ENCODE data around the gene CACNA1C. TPM values are rescaled to one million over a fixed set of nuclear protein-coding genes. Genes with fewer than 3 reads are reported as not detected.

CACNA1C gene
- total and polyA plus RNA-seq, 2 donors from 2014 or later, result 1.6 to 17.4 TPM

GRCh38 chr12:2566161-2566560, 513.4 kb downstream of the CACNA1C start:
- intact Hi-C loops (cut with DNase I), result no loop called here
- TF ChIP-seq, protein P1, sequence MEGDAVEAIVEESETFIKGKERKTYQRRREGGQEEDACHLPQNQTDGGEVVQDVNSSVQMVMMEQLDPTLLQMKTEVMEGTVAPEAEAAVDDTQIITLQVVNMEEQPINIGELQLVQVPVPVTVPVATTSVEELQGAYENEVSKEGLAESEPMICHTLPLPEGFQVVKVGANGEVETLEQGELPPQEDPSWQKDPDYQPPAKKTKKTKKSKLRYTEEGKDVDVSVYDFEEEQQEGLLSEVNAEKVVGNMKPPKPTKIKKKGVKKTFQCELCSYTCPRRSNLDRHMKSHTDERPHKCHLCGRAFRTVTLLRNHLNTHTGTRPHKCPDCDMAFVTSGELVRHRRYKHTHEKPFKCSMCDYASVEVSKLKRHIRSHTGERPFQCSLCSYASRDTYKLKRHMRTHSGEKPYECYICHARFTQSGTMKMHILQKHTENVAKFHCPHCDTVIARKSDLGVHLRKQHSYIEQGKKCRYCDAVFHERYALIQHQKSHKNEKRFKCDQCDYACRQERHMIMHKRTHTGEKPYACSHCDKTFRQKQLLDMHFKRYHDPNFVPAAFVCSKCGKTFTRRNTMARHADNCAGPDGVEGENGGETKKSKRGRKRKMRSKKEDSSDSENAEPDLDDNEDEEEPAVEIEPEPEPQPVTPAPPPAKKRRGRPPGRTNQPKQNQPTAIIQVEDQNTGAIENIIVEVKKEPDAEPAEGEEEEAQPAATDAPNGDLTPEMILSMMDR (IDR thresholded peaks at IDR 0.05; ENCODE audit: borderline replicate concordance, extremely low read depth, insufficient read depth), result no peak
- peaks cover 0 to 2% (median under 1%) of the 10 kb centered on the region in 3 donors for H3K4me1 ChIP-seq (ENCODE audit: control insufficient read depth in 2 of 3, insufficient read depth in 2 of 3, low read depth in 1 of 3, low read length in 3 of 3)
- H3K4me3 ChIP-seq (ENCODE audit: low read length in 3 of 3), result no peak overlapping the region
- no peak overlapping the region for H3K27ac ChIP-seq (ENCODE audit: low read depth in 2 of 2, low read length in 2 of 2)
- no peaks in the 10 kb centered on the region for H3K27me3 ChIP-seq (ENCODE audit: control insufficient read depth, insufficient read depth, low read length)
- H3K9me3 ChIP-seq (ENCODE audit: control insufficient read depth in 2 of 3, insufficient read depth in 1 of 3, low read length in 3 of 3), result no peaks in the 10 kb centered on the region
- no peak for DNase-seq
- no peaks in the 10 kb centered on the region for H3K36me3 ChIP-seq (ENCODE audit: control insufficient read depth in 2 of 3, insufficient read depth in 3 of 3, low read length in 3 of 3)
- FAIRE-seq, result no peak
- H3K9ac ChIP-seq (ENCODE audit: low read length in 3 of 3), result no peak overlapping the region

DNA sequence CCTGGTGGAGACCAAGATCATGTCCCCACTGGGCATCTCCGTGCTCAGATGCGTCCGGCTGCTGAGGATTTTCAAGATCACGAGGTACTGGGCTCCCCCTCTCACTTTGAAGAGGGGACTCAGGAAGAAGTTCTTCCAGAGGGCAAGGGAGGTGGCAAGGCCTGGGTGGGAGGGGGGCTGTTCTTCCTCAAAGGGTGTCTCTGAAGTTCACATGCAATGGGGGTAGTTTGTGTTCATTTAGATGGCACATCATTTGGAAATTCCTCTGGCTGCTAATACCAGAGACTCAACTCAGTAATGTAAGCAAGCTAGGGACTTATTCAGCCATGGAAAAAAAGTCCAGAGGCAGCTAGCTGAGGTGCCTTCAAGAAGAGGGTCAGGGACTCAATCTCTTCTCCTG, 514.9 kb downstream of the CACNA1C start:
- H3K27me3 ChIP-seq (ENCODE audit: control insufficient read depth, insufficient read depth, low read length), result no peaks in the 10 kb centered on the region
- intact Hi-C loops (cut with DNase I), result no loop called here
- H3K27ac ChIP-seq (ENCODE audit: low read depth in 2 of 2, low read length in 2 of 2), result no peak overlapping the region
- H3K4me1 ChIP-seq (ENCODE audit: control insufficient read depth in 2 of 3, insufficient read depth in 2 of 3, low read depth in 1 of 3, low read length in 3 of 3), result no peaks in the 10 kb centered on the region
- TF ChIP-seq, protein P1 (IDR thresholded peaks at IDR 0.05; ENCODE audit: borderline replicate concordance, extremely low read depth, insufficient read depth), result no peak
- no peak overlapping the region for H3K4me3 ChIP-seq (ENCODE audit: low read length in 3 of 3)
- no peaks in the 10 kb centered on the region for H3K9me3 ChIP-seq (ENCODE audit: control insufficient read depth in 2 of 3, insufficient read depth in 1 of 3, low read length in 3 of 3)
- no peak overlapping the region for H3K9ac ChIP-seq (ENCODE audit: low read length in 3 of 3)
- no peaks in the 10 kb centered on the region for H3K36me3 ChIP-seq (ENCODE audit: control insufficient read depth in 2 of 3, insufficient read depth in 3 of 3, low read length in 3 of 3)
- DNase-seq, result no peak
- no peak for FAIRE-seq

- FAIRE-seq, result no peak
- no peaks in the 10 kb centered on the region for H3K36me3 ChIP-seq (ENCODE audit: control insufficient read depth in 2 of 3, insufficient read depth in 3 of 3, low read length in 3 of 3)
- H3K9me3 ChIP-seq (ENCODE audit: control insufficient read depth in 2 of 3, insufficient read depth in 1 of 3, low read length in 3 of 3), result no peaks in the 10 kb centered on the region
- no peaks in the 10 kb centered on the region for H3K4me1 ChIP-seq (ENCODE audit: control insufficient read depth in 2 of 3, insufficient read depth in 2 of 3, low read depth in 1 of 3, low read length in 3 of 3)
- intact Hi-C loops (cut with DNase I), result no loop called here
- H3K4me3 ChIP-seq (ENCODE audit: low read length in 3 of 3), result no peak overlapping the region
- DNase-seq, result no peak
- H3K9ac ChIP-seq (ENCODE audit: low read length in 3 of 3), result no peak overlapping the region
- H3K27me3 ChIP-seq (ENCODE audit: control insufficient read depth, insufficient read depth, low read length), result no peaks in the 10 kb centered on the region
- TF ChIP-seq, protein P1 (IDR thresholded peaks at IDR 0.05; ENCODE audit: borderline replicate concordance, extremely low read depth, insufficient read depth), result no peak
- no peak overlapping the region for H3K27ac ChIP-seq (ENCODE audit: low read depth in 2 of 2, low read length in 2 of 2)
Observed at GRCh38 chr12:2570562-2570961, 517.8 kb downstream of the CACNA1C start.

- no peak for FAIRE-seq
- peak in 3 of 5 donors; percentile 46 to 61 (median 56) for DNase-seq
Observed at GRCh38 chr12:2574355-2574935, 521.7 kb downstream of the CACNA1C start.

More at GRCh38 chr12:2574355-2574935, 521.7 kb downstream of the CACNA1C start:
- H3K9ac ChIP-seq (ENCODE audit: low read length in 3 of 3), result no peak overlapping the region
- no peaks in the 10 kb centered on the region for H3K27me3 ChIP-seq (ENCODE audit: control insufficient read depth, insufficient read depth, low read length)
- H3K9me3 ChIP-seq (ENCODE audit: control insufficient read depth in 2 of 3, insufficient read depth in 1 of 3, low read length in 3 of 3), result no peaks in the 10 kb centered on the region
- intact Hi-C loops (cut with DNase I), result no loop called here
- no peaks in the 10 kb centered on the region for H3K36me3 ChIP-seq (ENCODE audit: control insufficient read depth in 2 of 3, insufficient read depth in 3 of 3, low read length in 3 of 3)
- H3K4me1 ChIP-seq (ENCODE audit: control insufficient read depth in 2 of 3, insufficient read depth in 2 of 3, low read depth in 1 of 3, low read length in 3 of 3), result no peaks in the 10 kb centered on the region
- H3K4me3 ChIP-seq (ENCODE audit: low read length in 3 of 3), result no peak overlapping the region
- no peak overlapping the region for H3K27ac ChIP-seq (ENCODE audit: low read depth in 2 of 2, low read length in 2 of 2)
- TF ChIP-seq, protein P1 (IDR thresholded peaks at IDR 0.05; ENCODE audit: borderline replicate concordance, extremely low read depth, insufficient read depth), result no peak
